ENCODE data around the gene TYMS.
"Not testable (repeated sequence)": the region's sequence is repeated elsewhere in the genome, so short reads cannot be mapped to it uniquely, and the experiment has no call there.

The TYMS gene

GRCh38 chr18:678482-679182 lies 21.2 kb downstream of the TYMS start:
- no peak for DNase-seq

- no peak for DNase-seq
Measured at GRCh38 chr18:679516-679915, 22.1 kb downstream of the TYMS start.

- no peak for DNase-seq
Measured at GRCh38 chr18:680392-680791, 22.9 kb downstream of the TYMS start.

- DNase-seq = peak; percentile 54
Measured at GRCh38 chr18:681985-682384, 24.5 kb downstream of the TYMS start.

- DNase-seq = not testable (repeated sequence)
Measured at GRCh38 chr18:682416-682815, 25.0 kb downstream of the TYMS start.

GRCh38 chr18:682833-683232 lies 25.4 kb downstream of the TYMS start:
- DNase-seq = no peak

GRCh38 chr18:683531-683930 lies 26.1 kb downstream of the TYMS start:
- no peak for DNase-seq

GRCh38 chr18:685438-685837 lies 28.0 kb downstream of the TYMS start:
- DNase-seq = no peak

- DNase-seq = no peak
Measured at GRCh38 chr18:686339-687111, 29.1 kb downstream of the TYMS start.

GRCh38 chr18:688323-688722 lies 30.9 kb downstream of the TYMS start:
- no peak for DNase-seq

GRCh38 chr18:692824-693223 lies 35.4 kb downstream of the TYMS start:
- no peak for DNase-seq

GRCh38 chr18:693466-694187 lies 36.2 kb downstream of the TYMS start:
- no peak for DNase-seq

- no peak for DNase-seq
Measured at GRCh38 chr18:697012-697411, 39.6 kb downstream of the TYMS start.

- no peak for DNase-seq
Measured at GRCh38 chr18:697800-698199, 40.3 kb downstream of the TYMS start.

GRCh38 chr18:703213-703967 lies 45.9 kb downstream of the TYMS start:
- DNase-seq = no peak

- DNase-seq = no peak
Measured at GRCh38 chr18:706405-706804, 49.0 kb downstream of the TYMS start.

GRCh38 chr18:708096-708495 lies 50.6 kb downstream of the TYMS start:
- DNase-seq = no peak

GRCh38 chr18:709771-710170 lies 52.3 kb downstream of the TYMS start:
- no peak for DNase-seq

GRCh38 chr18:710418-711300 lies 53.2 kb downstream of the TYMS start:
- no peak for DNase-seq

- DNase-seq = no peak
Measured at GRCh38 chr18:711310-711656, 53.8 kb downstream of the TYMS start.

- DNase-seq = peak; percentile 81
Measured at GRCh38 chr18:711657-712400, 54.4 kb downstream of the TYMS start.

Measured in CD4-positive, alpha-beta T cell treated with Interleukin-17A for 1 hour (primary cell).